NCI-H187 treated with DMSO at 0.1 percent for 48 hours (cell line): ENCODE data around the gene APOBEC3B.
"Not testable (repeated sequence)": the region's sequence is repeated elsewhere in the genome, so short reads cannot be mapped to it uniquely, and the experiment has no call there.

Experiments
- DNase-seq: peaks from one replicate; lab custom pipeline; 2025; lab: John Stamatoyannopoulos, UW

Gene APOBEC3B

DNA sequence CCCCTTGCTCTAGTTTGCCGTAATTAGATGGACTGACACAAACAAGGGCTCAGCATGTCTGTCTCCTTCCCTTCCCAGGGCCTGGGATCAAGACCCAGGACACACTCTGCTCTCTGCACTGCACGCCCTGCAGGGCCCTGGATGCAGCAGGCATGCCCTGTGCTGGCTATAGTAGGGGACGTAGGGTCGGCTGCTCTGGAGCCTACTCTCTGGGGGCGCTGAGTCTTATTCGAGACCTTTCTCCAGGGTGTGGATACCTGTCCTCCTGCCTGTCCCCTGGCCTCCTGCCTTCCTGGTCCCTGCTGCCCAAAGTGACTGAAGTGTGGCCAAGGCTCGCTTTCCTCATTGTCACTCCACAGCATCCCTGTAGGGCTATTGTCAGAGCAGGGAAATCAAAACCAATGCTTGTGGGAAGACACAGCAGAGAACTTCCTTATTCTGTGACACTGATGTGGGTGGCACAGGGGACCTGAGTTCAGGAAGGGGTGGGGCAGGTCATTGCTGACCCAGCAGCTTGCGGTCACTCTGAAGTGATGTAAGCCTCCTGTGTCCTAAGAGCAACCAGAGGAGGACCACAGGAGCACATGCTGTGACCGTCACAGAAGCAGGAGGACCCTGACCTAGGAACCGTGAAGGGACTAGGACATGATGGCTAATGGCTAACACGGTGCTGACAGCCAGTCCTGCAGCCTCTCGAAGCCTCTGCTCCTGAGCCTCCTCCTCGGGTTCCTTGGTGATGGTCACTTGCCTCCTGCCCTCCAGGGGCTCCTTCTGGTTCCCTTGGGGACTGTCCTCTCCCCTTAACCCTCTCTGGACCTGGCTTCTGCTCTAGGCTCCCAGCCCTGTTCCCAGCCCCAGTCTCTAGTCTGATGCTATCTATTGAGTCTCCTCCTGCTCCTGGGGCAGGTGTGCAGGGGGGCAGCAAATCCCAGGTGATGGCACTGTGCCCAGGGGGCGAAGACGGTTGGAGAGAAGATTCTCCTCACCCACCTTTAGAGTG, 14.4 kb upstream of the APOBEC3B start:
- DNase-seq: no peak

DNA sequence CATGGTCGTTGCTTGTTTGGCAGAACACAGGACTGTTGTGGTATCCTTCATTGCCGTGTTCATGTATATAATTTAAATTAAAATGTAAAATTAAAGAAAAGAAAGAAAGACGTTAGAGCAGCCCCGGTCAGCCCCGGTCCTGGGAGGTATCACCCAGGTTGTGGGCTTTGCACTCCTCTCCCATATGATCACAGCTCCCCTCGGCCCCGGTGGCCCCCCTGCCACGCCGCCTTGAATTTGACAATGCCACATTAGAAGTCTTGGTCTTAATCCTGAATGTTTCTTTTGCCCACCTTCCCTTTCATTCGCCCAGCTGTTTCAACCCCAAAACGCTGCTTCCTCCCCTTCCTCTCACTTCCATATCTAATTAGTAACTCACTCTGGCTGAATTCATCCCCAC, 13.3 kb upstream of the APOBEC3B start:
- no peak for DNase-seq

DNA sequence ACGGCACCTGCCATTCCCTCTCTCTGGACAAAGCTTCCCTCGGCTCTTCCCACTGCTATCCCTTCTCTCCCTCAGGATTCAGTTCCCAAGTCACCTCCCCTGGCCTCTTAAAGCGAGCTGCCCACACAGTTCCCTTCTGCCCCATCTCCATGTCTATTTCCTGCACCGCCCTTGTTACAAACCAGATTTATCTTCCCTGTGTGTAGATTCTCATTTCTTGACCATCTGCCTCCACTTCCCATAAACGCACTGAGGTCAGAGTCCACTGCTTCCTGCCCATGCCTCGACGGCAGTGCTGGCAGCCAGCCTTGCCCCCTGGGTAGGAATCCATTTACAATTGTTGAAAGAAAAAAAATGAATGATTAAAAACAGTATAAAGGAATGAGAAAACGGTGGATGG, 11.6 kb upstream of the APOBEC3B start:
- DNase-seq: no peak

DNA sequence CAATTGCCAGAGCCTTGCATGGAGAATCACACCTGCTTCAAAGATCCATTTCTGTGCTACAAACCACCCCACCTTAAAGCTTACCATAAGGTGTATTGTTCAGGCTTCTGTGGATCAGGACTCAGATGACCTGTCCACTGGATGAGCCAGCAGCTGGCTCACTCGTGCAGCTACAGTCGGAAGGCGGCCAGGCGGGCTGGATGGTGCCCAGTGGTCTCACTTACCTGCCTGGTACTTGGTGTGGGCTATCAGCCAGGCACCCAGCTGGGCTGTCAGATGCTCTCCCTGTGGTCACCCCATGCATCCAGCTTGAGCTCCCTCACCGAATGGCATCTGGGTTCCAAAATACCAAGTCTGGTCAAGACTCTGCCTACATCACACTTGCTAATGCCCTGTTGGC, 10.9 kb upstream of the APOBEC3B start:
- no peak for DNase-seq

DNA sequence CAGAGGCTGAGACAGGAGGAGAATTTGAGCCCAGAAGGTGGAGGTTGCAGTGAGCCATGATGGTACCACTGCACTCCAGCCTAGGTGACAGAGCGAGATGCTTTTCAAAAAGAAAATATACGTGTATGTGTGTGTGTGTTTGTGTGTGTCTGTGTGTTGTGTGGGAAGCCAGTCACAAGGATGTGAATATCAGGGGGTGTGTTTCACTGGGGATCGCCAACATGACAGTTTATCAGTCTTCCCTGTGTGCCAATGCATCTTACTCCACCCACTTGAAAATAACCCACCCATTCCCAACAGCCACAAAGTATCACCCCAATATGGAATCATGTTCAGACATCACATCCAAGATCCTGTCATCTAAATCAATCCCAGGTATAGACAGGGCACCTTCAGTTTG, 10.4 kb upstream of the APOBEC3B start:
- no peak for DNase-seq

DNA sequence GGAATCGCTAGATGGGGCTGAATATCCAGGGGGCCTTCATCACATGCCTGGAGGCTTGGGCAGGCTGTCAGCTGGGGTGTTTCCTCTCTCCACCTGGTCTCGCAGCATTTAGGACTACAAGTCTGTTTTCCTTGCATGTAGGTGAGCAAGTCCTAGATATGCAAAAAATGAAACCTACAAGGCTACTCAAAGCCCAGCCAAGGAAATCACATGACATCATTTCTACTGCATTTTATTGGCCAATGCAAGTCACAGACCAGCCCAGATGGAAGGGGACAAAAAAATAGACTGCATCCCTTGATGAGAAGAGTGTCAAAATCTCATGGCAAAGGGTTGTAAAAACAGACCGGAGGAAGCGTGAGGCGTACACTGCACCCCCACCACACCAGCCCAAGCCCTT, 9.6 kb upstream of the APOBEC3B start:
- no peak for DNase-seq

DNA sequence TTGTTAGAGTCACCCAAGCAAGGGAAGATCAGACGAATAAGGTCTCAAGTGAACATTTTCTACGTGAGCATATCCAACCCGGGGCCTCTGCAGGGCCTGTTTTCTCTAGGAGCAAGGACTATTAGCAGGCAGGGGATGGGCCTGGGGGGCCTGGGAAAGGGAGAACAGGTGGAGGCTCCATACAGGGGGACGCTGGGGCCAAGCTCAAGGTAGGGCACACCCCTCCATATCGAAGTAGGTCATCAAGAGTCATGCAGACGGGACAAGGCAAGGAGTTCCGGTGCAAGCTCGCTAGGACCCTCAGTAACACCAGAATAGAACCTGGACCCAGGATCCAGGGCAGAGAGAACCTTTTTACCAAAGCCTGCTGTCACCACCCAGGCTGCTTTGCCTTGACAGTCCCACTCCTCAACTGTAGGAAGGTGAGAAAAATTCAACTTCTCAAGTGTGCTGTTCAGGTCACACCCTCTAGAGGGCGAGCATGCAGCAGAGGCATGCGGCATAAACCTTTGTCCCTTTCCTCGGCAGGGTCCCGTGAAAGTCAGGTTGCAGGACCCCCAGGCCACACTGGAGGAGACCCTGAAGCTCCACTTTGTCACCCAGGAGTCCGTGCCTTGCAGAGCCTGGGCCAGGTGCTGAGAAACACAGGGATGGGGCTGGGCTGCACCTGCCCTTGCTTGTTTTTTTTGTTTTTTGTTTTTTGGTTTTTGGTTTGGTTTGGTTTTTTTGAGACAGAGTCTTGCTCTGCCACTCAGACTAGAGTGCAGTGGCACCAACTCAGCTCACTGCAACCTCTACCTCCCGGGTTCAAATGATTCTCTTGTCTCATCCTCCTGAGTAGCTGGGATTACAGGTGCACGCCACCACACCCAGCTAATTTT, 8.6 kb upstream of the APOBEC3B start:
- no peak for DNase-seq

DNA sequence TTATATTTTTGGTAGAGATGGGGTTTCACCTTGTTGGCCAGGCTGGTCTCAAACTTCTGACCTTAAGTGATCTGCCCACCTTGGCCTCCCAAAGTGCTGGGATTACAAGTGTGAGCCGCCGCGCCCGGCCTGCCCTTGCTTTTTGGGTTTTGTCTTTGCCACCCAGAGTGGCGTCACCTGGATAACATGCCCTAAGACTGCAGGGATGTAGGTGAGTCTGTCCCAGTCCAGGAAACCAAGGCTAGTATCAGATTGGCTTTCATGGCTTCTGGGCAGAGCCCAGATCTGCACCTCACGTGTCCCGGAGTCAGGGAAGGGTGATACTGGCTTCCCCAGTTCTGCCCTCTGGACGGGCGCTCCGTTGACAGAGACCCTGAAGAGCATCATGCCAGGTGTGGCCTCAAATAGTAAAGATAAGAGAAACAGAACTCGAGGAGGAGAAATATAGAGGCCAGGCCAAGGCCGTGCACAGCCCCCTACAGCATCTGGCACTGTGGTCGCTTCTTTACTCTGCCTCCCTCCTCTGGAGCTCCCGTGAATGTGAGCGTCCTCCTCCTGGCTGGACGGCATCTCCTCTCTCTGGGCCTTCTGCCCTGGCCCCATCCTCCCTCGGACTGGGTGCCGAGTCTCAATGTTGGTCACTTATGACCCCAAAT, 7.8 kb upstream of the APOBEC3B start:
- DNase-seq: no peak

DNA sequence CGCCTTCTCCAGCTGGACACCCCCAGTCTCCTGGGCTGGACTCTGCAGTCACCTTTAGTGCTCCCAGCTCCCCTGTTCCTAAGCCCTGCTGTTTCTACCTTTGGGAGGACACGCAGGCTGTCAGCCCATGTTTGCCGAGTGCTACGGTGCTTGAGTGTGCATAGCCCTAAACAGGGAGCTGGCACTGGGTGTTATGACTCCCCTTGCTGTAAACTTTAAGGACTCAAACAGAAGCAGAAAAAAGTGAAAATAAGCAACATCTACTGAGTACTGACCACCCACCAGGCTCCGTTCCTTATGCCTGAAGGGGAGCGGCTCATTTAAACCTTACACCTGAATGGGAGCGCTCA, 7.3 kb upstream of the APOBEC3B start:
- DNase-seq: no peak

DNA sequence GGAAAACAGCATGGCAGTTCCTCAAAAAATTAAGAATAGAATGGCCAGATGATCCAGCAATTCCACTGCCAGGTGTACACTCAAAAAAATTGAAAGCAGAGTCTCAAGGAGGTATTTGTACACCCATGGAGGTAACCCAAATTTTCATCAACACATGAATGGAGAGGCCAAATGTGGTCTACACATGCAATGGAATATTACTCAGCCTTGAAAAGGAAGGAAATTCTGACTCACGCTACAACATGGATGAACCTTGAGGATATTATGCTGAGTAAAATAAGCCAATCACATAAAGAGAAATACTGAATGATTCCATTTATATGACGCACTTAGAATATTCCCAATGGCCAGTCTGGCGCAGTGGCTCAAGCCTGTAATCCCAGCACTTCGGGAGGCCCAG, 4.9 kb upstream of the APOBEC3B start:
- DNase-seq: not testable (repeated sequence)

DNA sequence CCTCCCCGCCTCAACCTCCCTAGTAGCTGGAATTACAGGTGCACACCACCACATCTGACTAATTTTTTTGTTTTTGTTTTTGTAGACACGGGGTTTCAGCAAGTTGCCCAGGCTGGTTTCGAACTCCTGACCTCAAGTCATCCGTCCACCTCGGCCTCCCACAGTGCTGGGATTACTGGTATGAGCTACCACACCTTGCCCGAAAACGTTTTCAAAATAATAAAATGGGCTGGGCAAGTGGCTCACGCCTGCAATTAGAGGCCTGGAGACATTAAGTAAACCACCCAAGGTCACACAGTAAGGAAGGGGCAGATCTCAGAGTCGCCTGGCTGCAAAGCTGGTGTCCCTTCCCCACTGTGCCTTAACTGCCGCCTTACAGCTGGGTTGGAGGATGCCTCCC, 1.6 kb upstream of the APOBEC3B start:
- DNase-seq: not testable (repeated sequence)

DNA sequence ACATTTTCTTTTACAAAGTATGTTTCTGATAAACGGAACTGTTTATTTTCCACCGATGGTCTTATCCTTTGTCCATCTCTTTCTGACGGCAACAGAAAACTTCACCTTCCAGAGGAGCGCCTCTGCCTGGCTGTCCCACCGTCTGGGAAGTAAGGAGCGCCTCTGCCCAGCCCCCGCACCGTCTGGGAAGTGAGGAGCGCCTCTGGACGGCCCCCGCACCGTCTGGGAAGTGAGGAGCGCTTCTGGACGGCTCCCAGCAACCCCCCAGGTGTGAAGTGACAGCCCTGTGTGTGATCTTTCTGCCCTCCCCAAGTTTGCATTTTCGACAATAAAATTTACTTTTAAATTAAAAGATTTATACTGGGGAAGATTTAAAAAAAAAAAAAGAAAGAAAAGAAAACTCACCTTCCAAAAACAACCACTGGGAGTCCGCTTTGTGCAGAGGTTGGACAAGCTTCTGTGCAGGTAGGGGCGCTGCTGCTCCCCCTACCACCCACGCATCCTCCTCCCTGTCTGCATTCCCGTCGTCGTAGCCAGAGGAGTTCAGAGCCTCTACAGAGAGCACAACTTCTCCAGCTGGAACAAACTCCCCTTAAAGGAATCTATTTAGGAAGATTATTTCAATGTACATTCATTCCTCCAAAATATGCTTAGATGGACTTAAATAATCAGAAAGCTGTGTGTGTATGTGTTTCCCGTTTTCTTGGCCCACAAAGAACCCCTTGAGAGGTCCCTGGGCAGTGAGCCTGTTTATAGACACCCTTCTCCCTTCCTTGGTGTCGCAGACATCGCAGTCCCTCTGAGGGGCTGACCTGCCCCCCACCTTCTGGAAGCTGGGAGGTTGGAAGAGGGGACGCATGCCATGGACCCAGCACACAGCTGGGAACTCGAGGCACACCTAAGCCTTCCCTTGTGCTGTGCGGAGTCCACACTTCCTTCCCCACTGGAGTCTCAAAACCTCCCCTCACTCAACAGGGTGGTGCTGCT, 849 bp upstream of the APOBEC3B start:
- no peak for DNase-seq

DNA sequence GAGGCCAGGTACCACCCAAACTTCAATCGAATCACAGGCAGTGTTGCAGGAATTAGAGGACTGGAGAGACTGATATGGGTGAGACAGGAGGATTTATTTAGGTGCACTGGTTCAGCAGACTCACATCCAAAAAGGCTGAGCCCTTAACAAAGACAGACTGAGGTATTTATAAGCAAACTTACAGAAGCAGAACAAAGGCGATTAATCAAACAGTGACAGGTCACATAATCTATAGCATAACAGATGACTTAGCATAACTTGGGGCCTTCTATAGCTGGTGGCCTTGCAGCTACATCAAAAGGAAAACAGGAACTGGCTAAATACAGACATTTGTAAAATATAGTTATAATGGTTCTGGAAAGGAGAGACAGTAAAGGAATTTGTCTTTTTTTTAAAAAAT, 2.1 kb downstream of the APOBEC3B start:
- DNase-seq: no peak

DNA sequence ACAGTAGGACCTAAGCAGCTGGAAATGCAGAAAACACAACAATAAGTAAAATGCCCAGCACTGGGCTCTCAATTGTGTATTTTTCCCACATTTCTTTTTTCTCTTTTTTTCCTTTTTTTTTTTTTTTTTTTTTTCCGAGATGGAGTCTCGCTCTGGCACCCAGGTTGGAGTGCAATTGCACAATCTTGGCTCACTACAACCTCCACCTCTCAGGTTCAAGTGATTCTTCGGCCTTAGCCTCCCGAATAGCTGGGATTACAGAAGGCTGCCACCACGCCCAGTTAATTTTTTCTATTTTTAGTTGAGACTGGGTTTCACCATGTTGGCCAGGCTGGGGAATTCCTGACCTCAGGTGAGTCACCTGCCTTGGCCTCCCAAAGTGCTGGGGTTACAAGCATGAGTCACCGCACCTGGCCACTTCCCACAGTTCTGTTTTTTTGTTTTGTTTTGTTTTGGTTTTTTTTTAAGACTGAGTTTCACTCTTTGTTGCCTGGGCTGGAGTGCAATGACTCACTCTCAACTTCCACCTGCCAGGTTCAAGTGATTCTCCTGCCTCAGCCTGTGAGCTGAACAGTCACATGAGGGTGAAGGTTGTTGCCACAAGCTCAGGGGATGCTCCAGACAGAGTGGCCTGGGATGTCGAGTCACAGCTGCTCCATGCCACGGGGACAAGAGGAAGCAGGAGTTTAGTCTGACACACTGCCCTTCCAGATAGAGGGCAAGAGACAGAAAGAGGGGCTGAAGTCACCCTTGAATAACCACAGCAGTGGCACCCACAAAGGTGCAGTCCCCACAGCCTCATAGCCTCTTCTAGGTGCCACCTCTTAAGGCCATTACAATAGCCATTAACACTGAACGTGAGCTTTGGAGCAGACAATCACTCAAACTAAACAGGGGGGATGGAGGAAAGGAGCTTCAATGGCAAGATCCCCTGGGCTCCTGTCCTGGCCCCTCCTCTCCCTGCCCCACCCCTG, 2.9 kb downstream of the APOBEC3B start:
- not testable (repeated sequence) for DNase-seq

DNA sequence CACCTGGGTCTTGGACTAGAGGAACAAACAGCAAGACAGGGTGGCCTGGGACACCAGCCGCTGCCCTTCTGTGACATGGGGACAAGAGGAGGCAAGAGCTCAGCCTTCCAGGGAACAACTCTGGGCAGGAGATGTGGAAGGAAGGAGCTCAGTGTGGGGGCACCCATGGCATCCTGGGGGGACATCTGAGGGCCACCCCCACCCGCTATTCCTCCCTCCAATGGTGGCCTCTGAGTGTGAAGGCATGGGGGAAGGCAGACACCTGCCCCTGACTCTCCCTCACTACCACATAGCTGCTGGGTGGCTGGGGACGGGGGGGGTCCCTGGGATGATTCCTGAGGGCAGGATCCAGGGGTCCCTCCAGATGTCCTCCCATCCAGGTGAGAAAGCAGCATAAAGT, 4.5 kb downstream of the APOBEC3B start:
- DNase-seq: no peak

DNA sequence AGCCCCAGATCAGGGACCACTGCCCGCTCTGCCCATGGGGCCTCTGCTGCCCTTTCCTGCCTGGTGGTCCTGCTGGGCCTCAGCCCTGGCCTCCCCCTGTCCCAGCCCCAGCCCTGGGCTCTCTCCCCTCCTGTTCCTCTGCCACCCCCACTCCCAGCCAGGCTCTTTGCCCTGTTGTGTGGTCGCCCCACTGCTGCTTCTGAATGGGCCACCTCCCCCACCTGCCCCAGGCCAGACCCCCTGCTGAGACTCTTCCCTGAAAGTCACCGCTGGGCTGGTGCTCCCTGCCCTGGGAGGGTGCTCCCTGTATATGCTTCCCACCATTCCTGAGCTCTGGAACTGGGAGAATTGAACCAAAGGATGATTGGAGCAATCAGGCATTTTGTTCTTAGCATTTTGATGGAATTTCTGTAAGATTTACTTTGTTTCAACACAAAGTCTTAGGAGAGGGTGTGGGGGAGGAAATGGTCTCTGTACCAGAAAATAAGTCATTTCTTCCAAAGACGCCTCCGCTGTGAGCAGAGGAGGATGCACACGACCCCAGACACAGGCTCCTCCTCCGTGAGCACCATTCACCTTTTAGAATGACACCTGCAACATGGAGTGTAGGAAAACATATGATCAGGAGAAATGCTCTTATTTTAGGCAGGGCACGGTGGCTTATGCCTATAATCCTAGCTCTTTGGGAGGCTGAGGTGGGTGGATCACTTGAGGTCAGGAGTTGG, 5.2 kb downstream of the APOBEC3B start:
- no peak for DNase-seq

DNA sequence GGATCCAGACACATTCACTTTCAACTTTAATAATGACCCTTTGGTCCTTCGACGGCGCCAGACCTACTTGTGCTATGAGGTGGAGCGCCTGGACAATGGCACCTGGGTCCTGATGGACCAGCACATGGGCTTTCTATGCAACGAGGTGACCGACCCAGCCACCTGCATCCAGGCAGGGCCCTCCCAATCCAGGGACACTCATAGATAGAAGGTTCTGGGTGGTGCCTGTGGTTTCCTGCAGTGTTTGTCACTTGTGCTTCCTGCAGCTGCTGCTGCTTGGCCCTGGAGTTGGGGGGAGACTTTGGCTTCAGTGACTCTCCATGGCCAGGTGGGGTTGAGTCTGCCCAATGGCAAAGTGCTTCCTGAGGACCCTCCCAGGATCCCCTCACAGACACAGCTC, 7.3 kb downstream of the APOBEC3B start:
- no peak for DNase-seq

DNA sequence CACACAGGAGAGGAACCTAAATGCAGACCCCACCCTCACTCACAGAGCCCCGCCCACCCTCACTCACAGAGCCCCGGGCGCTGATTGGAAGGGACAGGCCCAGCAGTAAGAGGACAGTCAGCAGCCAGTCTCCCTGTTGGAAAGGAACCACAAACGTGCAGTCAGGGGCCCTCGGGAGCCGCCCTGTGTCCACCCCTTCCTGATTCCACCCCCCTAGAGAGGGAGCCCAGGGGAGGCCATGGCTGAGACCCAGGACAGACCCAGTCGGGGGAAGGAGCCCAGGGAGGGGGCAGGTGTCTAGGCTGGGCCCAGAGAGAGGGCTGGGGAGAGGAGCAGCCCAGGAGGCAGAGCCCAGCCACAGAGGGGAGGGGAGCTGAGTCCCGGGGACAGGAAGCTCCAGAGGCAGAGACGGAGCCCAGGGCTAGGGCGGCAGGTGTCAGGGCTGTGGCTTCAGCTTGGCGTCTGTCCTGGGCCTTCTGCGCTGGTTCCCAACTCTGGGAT, 10.8 kb downstream of the APOBEC3B start:
- not testable (repeated sequence) for DNase-seq

DNA sequence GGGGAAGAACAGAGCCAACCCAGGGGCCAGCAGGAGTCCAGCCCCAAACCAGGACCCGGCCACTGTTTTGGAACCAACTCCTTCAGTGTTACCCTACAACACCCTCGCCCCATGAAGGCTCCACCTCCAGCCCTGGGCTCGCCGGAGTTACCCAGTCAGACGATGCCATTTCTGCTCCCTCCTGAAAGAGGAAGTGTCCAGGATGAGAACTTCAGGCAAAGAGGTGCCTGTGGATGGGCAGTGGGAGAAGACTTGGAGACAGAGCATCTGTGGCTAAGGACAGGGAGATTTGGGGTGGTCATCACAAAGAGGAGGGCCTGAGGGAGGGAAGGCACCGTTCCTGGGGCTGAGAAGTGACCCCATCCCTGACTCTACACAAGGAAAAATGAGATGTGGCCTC, 14.0 kb downstream of the APOBEC3B start:
- no peak for DNase-seq
